Stimulated activated CD4-positive, alpha-beta T cell treated with anti-CD3 and anti-CD28 coated beads, Interleukin-1b, Interleukin-23, amount 100 ng/mL, for 4 hours (primary cell): ENCODE data around the gene COL5A1.
"Not testable (repeated sequence)": the region's sequence is repeated elsewhere in the genome, so short reads cannot be mapped to it uniquely, and the experiment has no call there.

Experiments used
- DNase-seq, 2 donors: peaks; one replicate each; pipeline ENCODE4 v3.0.0-alpha.2; 2020; ENCODE audit warnings: low read depth in 2 of 2

The COL5A1 gene

GRCh38 chr9:134676886-134677285, 35.3 kb downstream of the COL5A1 start:
- no peak for DNase-seq

DNA sequence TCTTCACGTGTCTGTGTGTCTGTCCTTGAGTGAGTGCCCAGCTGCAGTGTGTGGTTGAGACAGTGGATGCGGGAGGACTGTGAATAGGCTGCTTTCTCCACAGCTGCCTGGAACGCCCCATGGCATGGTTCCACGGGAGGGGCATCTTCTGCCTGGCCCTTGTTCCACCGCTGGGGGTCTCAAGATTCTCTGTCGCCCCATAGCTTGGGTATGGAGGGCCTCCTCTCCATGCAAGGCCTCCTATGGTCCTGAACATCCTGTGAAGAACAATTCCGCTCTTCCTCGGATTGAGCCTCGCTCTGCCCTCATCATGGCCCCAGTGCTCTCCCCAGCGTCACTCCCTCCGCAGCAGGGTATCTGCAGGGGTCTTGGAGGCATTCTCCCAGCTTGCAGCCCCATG, 36.1 kb downstream of the COL5A1 start:
- DNase-seq, result no peak

- no peak for DNase-seq
These were observed 36.6 kb downstream of the COL5A1 start for GRCh38 chr9:134678206-134678605.

GRCh38 chr9:134678666-134679443, 37.3 kb downstream of the COL5A1 start:
- no peak for DNase-seq

DNA sequence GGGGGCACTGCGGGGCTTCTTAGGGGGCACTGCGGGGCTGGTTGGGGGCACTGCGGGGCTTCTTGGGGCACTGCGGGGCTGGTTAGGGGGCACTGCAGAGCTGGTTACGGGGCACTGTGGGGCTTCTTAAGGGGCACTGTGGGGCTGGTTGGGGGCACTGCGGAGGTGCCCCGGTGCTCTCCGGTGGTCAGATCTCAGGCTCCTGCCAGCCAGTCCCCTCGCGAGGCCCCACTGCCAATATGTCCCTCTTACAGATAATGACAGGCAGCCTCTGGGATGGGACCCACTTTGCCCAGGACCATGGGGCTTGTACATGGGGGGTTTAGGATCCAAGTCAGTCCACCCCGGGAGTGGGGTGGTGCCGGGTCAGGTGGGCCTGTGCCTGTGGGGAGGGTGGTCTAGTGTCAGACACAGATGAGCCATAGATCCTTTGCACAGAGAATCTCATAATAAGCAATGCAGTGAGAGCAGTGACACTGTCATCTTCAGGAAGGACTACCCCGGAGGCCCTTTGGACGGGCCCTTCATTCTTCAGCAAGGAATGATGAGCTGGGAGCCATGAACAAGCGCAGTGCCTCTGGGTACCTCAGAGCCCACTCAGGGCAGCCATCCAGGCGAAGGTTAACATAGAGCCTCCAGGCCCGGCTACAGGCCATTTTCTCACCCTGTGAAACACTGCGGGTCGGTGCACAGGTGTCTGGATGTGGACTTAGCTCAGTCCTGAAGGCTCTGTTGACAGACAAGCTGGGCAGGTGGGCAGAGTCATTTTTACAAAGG, 38.2 kb downstream of the COL5A1 start:
- no peak for DNase-seq

DNA sequence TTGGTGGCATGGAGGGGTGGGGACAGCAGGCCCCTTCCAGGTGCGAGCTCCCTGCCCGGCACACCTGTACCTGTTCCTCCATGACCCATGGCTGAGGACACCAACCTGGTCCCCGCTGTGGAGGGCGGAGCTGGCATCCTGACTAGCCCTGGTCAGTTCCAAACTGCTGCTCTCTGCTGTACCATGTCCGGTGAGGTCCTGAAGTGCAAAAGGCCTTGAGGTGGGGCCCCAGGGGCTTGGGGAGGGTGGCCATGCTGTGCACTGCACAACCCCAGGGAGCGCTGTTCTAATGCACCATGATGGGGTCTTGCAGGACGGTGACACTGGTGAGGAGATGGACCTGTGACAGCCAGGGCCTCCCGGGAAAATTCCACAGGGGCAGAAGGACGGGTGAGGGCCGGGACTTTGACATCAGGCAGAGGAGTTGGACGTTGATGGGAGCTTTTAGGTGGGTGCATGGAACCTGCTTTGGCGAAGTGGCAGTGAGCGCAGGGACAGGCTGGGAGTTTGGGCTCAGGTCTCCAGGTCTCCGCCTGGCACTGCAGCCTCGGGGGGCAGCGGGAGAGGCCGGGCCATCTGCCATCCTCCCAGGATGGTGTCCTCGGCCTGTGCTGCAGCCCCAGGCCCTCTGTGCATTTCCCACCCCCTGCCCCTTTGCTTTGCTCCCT, 38.9 kb downstream of the COL5A1 start:
- no peak for DNase-seq

- no peak for DNase-seq
These were observed 39.6 kb downstream of the COL5A1 start for GRCh38 chr9:134681061-134681661.

GRCh38 chr9:134682026-134682425, 40.4 kb downstream of the COL5A1 start:
- no peak for DNase-seq

GRCh38 chr9:134682651-134683364, 41.2 kb downstream of the COL5A1 start:
- no peak for DNase-seq

GRCh38 chr9:134683714-134684374, 42.2 kb downstream of the COL5A1 start:
- no peak for DNase-seq

- DNase-seq, result no peak
These were observed 42.7 kb downstream of the COL5A1 start for GRCh38 chr9:134684375-134684723.

DNA sequence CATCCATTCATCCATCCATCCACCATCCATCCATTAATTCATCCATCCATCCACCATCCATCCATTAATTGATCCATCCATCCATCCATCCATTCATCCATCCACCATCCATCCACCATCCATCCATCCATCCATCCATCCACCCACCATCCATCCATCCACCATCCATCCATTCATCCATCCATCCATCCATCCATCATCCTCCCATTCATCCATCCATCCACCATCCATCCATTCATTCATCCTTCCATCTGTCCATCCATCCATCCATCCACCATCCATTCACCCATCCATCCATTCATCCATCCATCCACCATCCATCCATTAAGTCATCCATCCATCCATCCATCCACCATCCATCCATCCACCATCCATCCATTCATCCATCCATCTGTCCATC, 43.3 kb downstream of the COL5A1 start:
- not testable (repeated sequence) for DNase-seq

GRCh38 chr9:134685784-134686183, 44.2 kb downstream of the COL5A1 start:
- no peak for DNase-seq

- DNase-seq, result no peak
These were observed 45.3 kb downstream of the COL5A1 start for GRCh38 chr9:134686896-134687295.

GRCh38 chr9:134687556-134687955, 46.0 kb downstream of the COL5A1 start:
- no peak for DNase-seq

GRCh38 chr9:134688231-134688630, 46.6 kb downstream of the COL5A1 start:
- no peak for DNase-seq

DNA sequence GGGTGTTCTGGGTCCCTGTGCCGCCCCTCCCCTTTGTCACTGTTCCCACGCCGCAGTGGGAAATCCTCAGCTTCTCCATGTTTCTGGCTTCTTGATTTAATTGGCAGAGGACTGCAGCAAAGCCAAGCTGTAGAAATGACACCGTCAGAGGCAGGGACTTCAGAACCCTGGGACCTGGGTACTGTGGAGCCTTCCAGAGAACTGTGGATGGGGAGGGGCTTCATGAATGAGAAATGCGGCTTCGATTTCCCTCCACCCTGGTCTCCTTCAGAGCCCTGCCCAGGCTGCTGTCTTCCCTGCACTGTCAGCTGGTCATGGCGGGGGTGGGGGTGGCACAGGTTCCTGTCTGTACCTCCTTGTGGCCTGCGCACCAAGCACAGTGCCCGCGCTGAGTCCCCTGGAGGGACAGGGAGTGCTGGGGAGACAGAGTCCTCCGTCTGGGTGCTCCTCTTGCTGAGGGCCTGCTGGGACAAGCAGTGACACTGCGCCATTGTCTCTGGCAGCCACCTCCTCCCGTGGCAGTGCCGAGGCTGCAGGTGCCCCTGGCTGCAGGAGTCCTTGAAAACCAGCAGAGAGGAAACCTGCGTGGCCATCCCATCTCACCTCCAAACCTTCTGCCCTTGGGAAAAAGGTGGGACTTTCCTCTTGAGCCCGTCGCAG, 47.2 kb downstream of the COL5A1 start:
- no peak for DNase-seq

GRCh38 chr9:134689321-134690181, 47.9 kb downstream of the COL5A1 start:
- no peak for DNase-seq

DNA sequence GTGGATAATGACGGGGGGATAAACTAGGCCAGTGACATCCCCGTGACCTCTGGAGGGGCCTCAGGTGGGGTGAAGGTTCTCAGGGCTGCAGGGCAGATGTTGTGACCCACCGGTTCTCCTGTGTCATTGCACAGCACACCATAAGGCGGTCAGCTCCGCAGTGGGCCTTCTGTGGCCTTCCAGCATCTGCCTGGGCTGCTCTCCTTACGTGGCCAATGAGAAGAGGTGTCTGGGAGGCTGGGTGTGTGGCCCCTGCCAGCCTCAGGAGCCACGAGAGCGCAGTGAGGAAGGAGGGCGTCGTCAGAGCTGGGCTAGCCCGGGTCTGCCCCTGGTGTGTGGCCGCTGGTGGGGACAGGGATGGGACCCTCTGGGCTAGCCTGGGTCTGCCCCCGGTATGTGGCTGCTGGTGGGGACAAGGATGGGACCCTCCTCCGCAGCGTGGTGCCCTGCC, 48.7 kb downstream of the COL5A1 start:
- DNase-seq, result no peak
